Mammary epithelial cell (primary cell): Measurements from ENCODE around the gene SLBP.

Source experiments
- CTCF ChIP-seq, 2 donors: IDR thresholded peaks in 1 of 2; conservative IDR thresholded peaks in 1 of 2; 2 replicates each; pipeline ENCODE4 v1.5.1; 2011 to 2012; ENCODE audit warnings: inconsistent platforms in 2 of 2, low read length in 2 of 2, mild to moderate bottlenecking in 2 of 2, control low read depth in 1 of 2, low read depth in 1 of 2; ENCODE audit not compliant: insufficient read depth in 1 of 2; ENCODE audit errors: extremely low read depth in 1 of 2
- EZH2 ChIP-seq: IDR thresholded peaks from 2 replicates; pipeline ENCODE4 v1.6.1; 2012; ENCODE audit warnings: low read length, inconsistent platforms, borderline replicate concordance

- TF ChIP-seq CTCF (conservative IDR thresholded peaks at IDR 0.05 in 1 of 2, IDR thresholded peaks at IDR 0.05 in 1 of 2; ENCODE audit: extremely low read depth in 1 of 2, insufficient read depth in 1 of 2, low read depth in 1 of 2, low read length in 2 of 2) (no peak), EZH2 (no peak)
Observed at GRCh38 chr4:1743551-1743950, 31.4 kb upstream of the SLBP start.
